Panc1 (cell line): Measurements from ENCODE around the gene ANKRD26. TPM values are rescaled to one million over a fixed set of nuclear protein-coding genes. Genes with fewer than 3 reads are reported as not detected.

ENCODE experiments used
- ATAC-seq: fragments of 200-7000 bp; cut with Tn5 transposase; 2 replicates; pipeline ENCODE4 v1.9.1; 2020; ENCODE audit warnings: mild to moderate bottlenecking, moderate library complexity
- BruUV-seq: library from RNA; stranded (reverse); fragments of 400-500 nt; replicated peaks from 2 replicates; lab custom pipeline; 2021; lab: Mats Ljungman, UMichigan
- CTCF ChIA-PET: fragments of 300-600 bp; sonication (Branson Sonifier 250); formaldehyde crosslinking; loops from one replicate; lab custom pipeline; 2022; ENCODE audit warnings: antibody characterized with exemption; lab: Charles Lee
- POLR2A ChIA-PET: fragments of 300-600 bp; sonication (Branson Sonifier 250); formaldehyde crosslinking; loops from one replicate; lab custom pipeline; 2022; ENCODE audit warnings: antibody characterized with exemption; lab: Charles Lee
- DNase-seq: peaks from one replicate; pipeline ENCODE4 v3.0.0-alpha.2; 2010; ENCODE audit warnings: low read depth, low spot score
- H3K27ac ChIP-seq: 2 replicates; pipeline ENCODE4 v1.5.1; 2011; ENCODE audit warnings: mild to moderate bottlenecking, low read length, inconsistent platforms
- H3K27me3 ChIP-seq: fragments of 200-500 bp; sonication (Bioruptor generic); 2 replicates; pipeline ENCODE4 v1.6.0; 2014; ENCODE audit warnings: low read length, inconsistent platforms; ENCODE audit not compliant: control insufficient read depth, insufficient read depth
- H3K36me3 ChIP-seq: fragments of 200-500 bp; sonication (Bioruptor generic); 2 replicates; pipeline ENCODE4 v1.5.1; 2014; ENCODE audit warnings: inconsistent platforms, mild to moderate bottlenecking, low read length, moderate library complexity; ENCODE audit not compliant: control insufficient read depth, insufficient read depth
- H3K4me1 ChIP-seq: 2 replicates; pipeline ENCODE4 v1.5.1; 2011; ENCODE audit warnings: inconsistent platforms, mild to moderate bottlenecking, low read length, moderate library complexity; ENCODE audit not compliant: control insufficient read depth, insufficient read depth
- H3K4me3 ChIP-seq, 2 experiments: 2 replicates each; pipeline ENCODE4 v1.5.1; 2011 to 2012; ENCODE audit warnings: low read depth in 2 of 2, low read length in 2 of 2, mild to moderate bottlenecking in 2 of 2, inconsistent platforms in 1 of 2, moderate library complexity in 1 of 2
- H3K9me3 ChIP-seq: fragments of 200-500 bp; sonication (Bioruptor generic); 2 replicates; pipeline ENCODE4 v1.5.1; 2014; ENCODE audit warnings: low read depth, mild to moderate bottlenecking, inconsistent platforms, low read length, moderate library complexity; ENCODE audit not compliant: control insufficient read depth, insufficient read depth
- CTCF ChIP-seq: fragments of 450-650 bp; IDR thresholded peaks from 2 replicates; pipeline ENCODE4 v1.5.1; 2017; ENCODE audit warnings: mild to moderate bottlenecking
- POLR2AphosphoS5 ChIP-seq: IDR thresholded peaks from 2 replicates; pipeline ENCODE4 v1.6.1; 2012; ENCODE audit warnings: mild to moderate bottlenecking, low read depth, low read length, moderate library complexity
- REST ChIP-seq, 2 experiments: IDR thresholded peaks; 2 replicates each; pipeline ENCODE4 v1.6.1; 2011 to 2012; ENCODE audit warnings: low read depth in 2 of 2, control low read depth in 1 of 2, low read length in 1 of 2, mild to moderate bottlenecking in 1 of 2, moderate library complexity in 1 of 2; ENCODE audit not compliant: insufficient read depth in 1 of 2
- SIN3A ChIP-seq: IDR thresholded peaks from 2 replicates; pipeline ENCODE4 v1.6.1; 2012; ENCODE audit warnings: low read depth, mild to moderate bottlenecking, low read length, moderate library complexity, borderline replicate concordance; ENCODE audit not compliant: insufficient read depth
- TCF7L2 ChIP-seq: IDR thresholded peaks from 2 replicates; pipeline ENCODE4 v1.6.1; 2011; ENCODE audit warnings: mild to moderate bottlenecking, low read depth, low read length, inconsistent platforms
- in situ Hi-C: cut with HindIII; loops from 2 replicates; pipeline ENCODE4 v1.10.0; 2016; ENCODE audit warnings: low sequenced_read_pairs, low pct_unique_long_range_greater_than_20kb
- intact Hi-C: fragments of 100-400 bp; cut with micrococcal nuclease; formaldehyde crosslinking; loops from one replicate; pipeline ENCODE4 v1.10.0; 2022; ENCODE audit not compliant: unreplicated experiment
- total RNA-seq: library from RNA; stranded (reverse); gene quantifications from one replicate; pipeline ENCODE4 v1.2.1, GENCODE V29; 2021; ENCODE audit not compliant: unreplicated experiment

ANKRD26 gene
- total RNA-seq, 1 experiment from 2014 or later = 6.9 TPM

- intact Hi-C loops = no loop called here
- BruUV-seq = no TSS peak
- ChIA-PET POLR2A (no interaction called here), CTCF (no interaction called here)
- no peak overlapping the region for H3K27ac ChIP-seq
- no peak for TF ChIP-seq POLR2AphosphoS5
- no peak for TF ChIP-seq CTCF
- TF ChIP-seq TCF7L2 = no peak
- TF ChIP-seq SIN3A = no peak
- no peak for TF ChIP-seq REST (IDR thresholded peaks at IDR 0.05; ENCODE audit: insufficient read depth in 1 of 2, low read depth in 2 of 2, low read length in 1 of 2)
- H3K27me3 ChIP-seq = no peaks in the 10 kb centered on the region
- DNase-seq (no peak), ATAC-seq (no peak)
- no peaks in the 10 kb centered on the region for H3K9me3 ChIP-seq
- in situ Hi-C loops = no loop called here
- H3K36me3 ChIP-seq = peaks cover 37% of the 10 kb centered on the region
- H3K4me3 ChIP-seq = no peak overlapping the region
- H3K4me1 ChIP-seq = no peaks in the 10 kb centered on the region
These were observed 34.1 kb upstream of the ANKRD26 start for GRCh38 chr10:27134371-27134770.

- DNase-seq (no peak), ATAC-seq (no peak)
- ChIA-PET CTCF (no interaction called here), POLR2A (no interaction called here)
- no peak overlapping the region for H3K4me3 ChIP-seq
- no TSS peak for BruUV-seq
- no peaks in the 10 kb centered on the region for H3K9me3 ChIP-seq
- no peaks in the 10 kb centered on the region for H3K4me1 ChIP-seq
- no peak overlapping the region for H3K27ac ChIP-seq
- peaks cover 13% of the 10 kb centered on the region for H3K36me3 ChIP-seq
- no peaks in the 10 kb centered on the region for H3K27me3 ChIP-seq
- TF ChIP-seq POLR2AphosphoS5 (no peak), SIN3A (no peak), REST (IDR thresholded peaks at IDR 0.05; ENCODE audit: insufficient read depth in 1 of 2, low read depth in 2 of 2, low read length in 1 of 2) (no peak), TCF7L2 (no peak), CTCF (no peak)
- in situ Hi-C loops = no loop called here
- intact Hi-C loops = no loop called here
These were observed 7.9 kb upstream of the ANKRD26 start for GRCh38 chr10:27108165-27108564.
